ENCODE measurements around the gene ADAMTS12. TPM values are rescaled to one million over a fixed set of nuclear protein-coding genes. Genes with fewer than 3 reads are reported as not detected.
"Not testable (repeated sequence)": the region's sequence is repeated elsewhere in the genome, so short reads cannot be mapped to it uniquely, and the experiment has no call there.

Gene ADAMTS12
- polyA plus RNA-seq, 1 donor (not counting 4 experiments of a cell fraction or from before 2014, with no cell fraction given): 0.49 TPM

DNA sequence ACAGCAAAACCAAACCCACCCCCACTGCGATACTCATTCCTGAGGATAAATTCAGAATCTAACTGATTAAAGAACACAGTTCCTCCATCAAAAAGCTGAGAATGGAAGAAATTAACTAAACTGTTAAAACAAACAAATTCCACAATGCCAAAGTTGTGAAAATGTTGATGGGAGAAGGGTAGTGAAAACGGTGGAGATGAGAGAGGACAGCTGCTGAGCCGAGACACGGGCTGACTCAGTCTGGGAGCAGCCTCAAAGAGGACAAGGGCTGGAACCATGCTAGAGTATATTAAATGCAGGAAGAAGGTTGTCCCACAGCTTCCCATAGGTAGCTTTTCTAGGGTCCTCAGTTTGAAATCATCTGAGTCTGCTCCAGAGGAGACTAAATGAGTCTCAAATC lies 14.3 kb downstream of the ADAMTS12 start:
- Histone ChIP-seq H3K4me1 (ENCODE audit: control insufficient read depth, extremely low read depth, insufficient read depth, low read length) (no peaks in the 10 kb centered on the region), H3K9ac (ENCODE audit: control insufficient read depth, extremely low read depth, insufficient read depth, low read length) (no peak overlapping the region), H3K36me3 (ENCODE audit: control insufficient read depth in 2 of 2, extremely low read depth in 1 of 2, insufficient read depth in 2 of 2, low read length in 2 of 2) (no peaks in the 10 kb centered on the region), H3K4me3 (ENCODE audit: control insufficient read depth in 2 of 3, extremely low read depth in 1 of 3, insufficient read depth in 2 of 3, low read depth in 1 of 3, low read length in 3 of 3) (no peak overlapping the region), H2AFZ (ENCODE audit: control insufficient read depth, low read length) (no peak overlapping the region), H3K27me3 (ENCODE audit: control insufficient read depth, extremely low read depth, insufficient read depth, low read length) (no peaks in the 10 kb centered on the region), H3K9me1 (ENCODE audit: control insufficient read depth, extremely low read depth, insufficient read depth, low read length) (no peaks in the 10 kb centered on the region), H3K4me2 (ENCODE audit: control insufficient read depth, extremely low read depth, insufficient read depth, low read depth, low read length) (no peak overlapping the region), H3K9me3 (ENCODE audit: control insufficient read depth, low read depth, low read length) (no peaks in the 10 kb centered on the region), H4K20me1 (ENCODE audit: control insufficient read depth, extremely low read depth, insufficient read depth, low read length) (no peaks in the 10 kb centered on the region), H3K27ac (ENCODE audit: control insufficient read depth, insufficient read depth, low read length) (no peak overlapping the region), H3K79me2 (ENCODE audit: control insufficient read depth, insufficient read depth, low read length) (no peaks in the 10 kb centered on the region)
- dilution Hi-C loops (cut with MboI; ENCODE audit: extremely low pct_ligation_motif_present, low sequenced_read_pairs): no loop called here
- TF ChIP-seq, protein P1, sequence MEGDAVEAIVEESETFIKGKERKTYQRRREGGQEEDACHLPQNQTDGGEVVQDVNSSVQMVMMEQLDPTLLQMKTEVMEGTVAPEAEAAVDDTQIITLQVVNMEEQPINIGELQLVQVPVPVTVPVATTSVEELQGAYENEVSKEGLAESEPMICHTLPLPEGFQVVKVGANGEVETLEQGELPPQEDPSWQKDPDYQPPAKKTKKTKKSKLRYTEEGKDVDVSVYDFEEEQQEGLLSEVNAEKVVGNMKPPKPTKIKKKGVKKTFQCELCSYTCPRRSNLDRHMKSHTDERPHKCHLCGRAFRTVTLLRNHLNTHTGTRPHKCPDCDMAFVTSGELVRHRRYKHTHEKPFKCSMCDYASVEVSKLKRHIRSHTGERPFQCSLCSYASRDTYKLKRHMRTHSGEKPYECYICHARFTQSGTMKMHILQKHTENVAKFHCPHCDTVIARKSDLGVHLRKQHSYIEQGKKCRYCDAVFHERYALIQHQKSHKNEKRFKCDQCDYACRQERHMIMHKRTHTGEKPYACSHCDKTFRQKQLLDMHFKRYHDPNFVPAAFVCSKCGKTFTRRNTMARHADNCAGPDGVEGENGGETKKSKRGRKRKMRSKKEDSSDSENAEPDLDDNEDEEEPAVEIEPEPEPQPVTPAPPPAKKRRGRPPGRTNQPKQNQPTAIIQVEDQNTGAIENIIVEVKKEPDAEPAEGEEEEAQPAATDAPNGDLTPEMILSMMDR (optimal IDR thresholded peaks at IDR 0.05 in 1 of 3, IDR thresholded peaks at IDR 0.05 in 1 of 3, conservative IDR thresholded peaks at IDR 0.05 in 1 of 3; ENCODE audit: extremely low read depth in 1 of 3, insufficient read depth in 2 of 3, low read length in 3 of 3): no peak
- TF ChIP-seq EZH2 (IDR thresholded peaks at IDR 0.05; ENCODE audit: low read length): no peak
- FAIRE-seq (no peak), DNase-seq (ENCODE audit: low read depth, low spot score) (no peak)

DNA sequence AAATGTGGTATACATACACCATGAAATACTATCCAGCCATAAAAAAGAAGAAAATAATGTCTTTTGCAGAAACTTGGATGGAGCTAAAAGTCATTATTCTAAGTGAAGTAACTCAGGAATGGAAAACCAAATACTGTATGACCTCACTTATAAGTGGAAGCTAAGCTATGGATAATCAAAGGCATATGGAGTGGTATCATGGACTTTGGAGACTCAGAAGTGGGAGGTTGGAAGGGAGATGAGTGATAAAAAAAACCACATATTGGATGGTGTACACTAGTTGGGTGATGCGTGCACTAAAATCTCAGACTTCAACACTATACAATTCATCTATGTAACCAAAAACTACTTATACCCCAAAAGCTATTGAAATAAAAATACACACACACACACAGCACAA lies 24.5 kb downstream of the ADAMTS12 start:
- Histone ChIP-seq H3K36me3 (ENCODE audit: control insufficient read depth in 2 of 2, extremely low read depth in 1 of 2, insufficient read depth in 2 of 2, low read length in 2 of 2) (no peaks in the 10 kb centered on the region), H4K20me1 (ENCODE audit: control insufficient read depth, extremely low read depth, insufficient read depth, low read length) (no peaks in the 10 kb centered on the region), H3K4me1 (ENCODE audit: control insufficient read depth, extremely low read depth, insufficient read depth, low read length) (no peaks in the 10 kb centered on the region), H3K9me1 (ENCODE audit: control insufficient read depth, extremely low read depth, insufficient read depth, low read length) (no peaks in the 10 kb centered on the region), H3K9ac (ENCODE audit: control insufficient read depth, extremely low read depth, insufficient read depth, low read length) (no peak overlapping the region), H2AFZ (ENCODE audit: control insufficient read depth, low read length) (no peak overlapping the region), H3K27ac (ENCODE audit: control insufficient read depth, insufficient read depth, low read length) (no peak overlapping the region), H3K79me2 (ENCODE audit: control insufficient read depth, insufficient read depth, low read length) (no peaks in the 10 kb centered on the region), H3K4me3 (ENCODE audit: control insufficient read depth in 2 of 3, extremely low read depth in 1 of 3, insufficient read depth in 2 of 3, low read depth in 1 of 3, low read length in 3 of 3) (no peak overlapping the region), H3K4me2 (ENCODE audit: control insufficient read depth, extremely low read depth, insufficient read depth, low read depth, low read length) (no peak overlapping the region), H3K27me3 (ENCODE audit: control insufficient read depth, extremely low read depth, insufficient read depth, low read length) (no peaks in the 10 kb centered on the region), H3K9me3 (ENCODE audit: control insufficient read depth, low read depth, low read length) (peaks cover 2% of the 10 kb centered on the region)
- FAIRE-seq: no peak
- dilution Hi-C loops (cut with MboI; ENCODE audit: extremely low pct_ligation_motif_present, low sequenced_read_pairs): no loop called here
- DNase-seq (ENCODE audit: low read depth, low spot score): no peak
- TF ChIP-seq, protein P1 (optimal IDR thresholded peaks at IDR 0.05 in 1 of 3, IDR thresholded peaks at IDR 0.05 in 1 of 3, conservative IDR thresholded peaks at IDR 0.05 in 1 of 3; ENCODE audit: extremely low read depth in 1 of 3, insufficient read depth in 2 of 3, low read length in 3 of 3): no peak
- no peak for TF ChIP-seq EZH2 (IDR thresholded peaks at IDR 0.05; ENCODE audit: low read length)

DNA sequence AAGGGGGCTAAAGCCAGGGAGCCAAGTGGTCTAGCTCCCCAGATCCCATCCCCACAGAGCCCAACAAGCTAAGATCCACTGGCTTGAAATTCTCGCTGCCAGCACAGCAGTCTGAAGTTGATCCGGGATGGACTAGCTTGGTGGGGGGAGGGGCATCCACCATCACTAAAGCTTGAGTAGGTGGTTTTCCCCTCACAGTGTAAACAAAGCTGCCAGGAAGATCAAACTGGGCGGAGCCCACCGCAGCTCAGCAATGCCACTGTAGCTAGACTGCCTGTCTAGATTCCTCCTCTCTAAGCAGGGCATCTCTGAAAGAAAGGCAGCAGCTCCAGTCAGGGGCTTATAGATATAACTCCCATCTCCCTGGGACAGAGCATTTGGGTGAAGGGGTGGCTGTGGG lies 32.6 kb downstream of the ADAMTS12 start:
- H3K27ac ChIP-seq (ENCODE audit: control insufficient read depth, insufficient read depth, low read length); H3K4me3 ChIP-seq (ENCODE audit: control insufficient read depth in 2 of 3, extremely low read depth in 1 of 3, insufficient read depth in 2 of 3, low read depth in 1 of 3, low read length in 3 of 3); H3K27me3 ChIP-seq (ENCODE audit: control insufficient read depth, extremely low read depth, insufficient read depth, low read length); DNase-seq (ENCODE audit: low read depth, low spot score); H3K9me1 ChIP-seq (ENCODE audit: control insufficient read depth, extremely low read depth, insufficient read depth, low read length); H3K36me3 ChIP-seq (ENCODE audit: control insufficient read depth in 2 of 2, extremely low read depth in 1 of 2, insufficient read depth in 2 of 2, low read length in 2 of 2); H3K4me1 ChIP-seq (ENCODE audit: control insufficient read depth, extremely low read depth, insufficient read depth, low read length); FAIRE-seq; H3K9me3 ChIP-seq (ENCODE audit: control insufficient read depth, low read depth, low read length); H3K79me2 ChIP-seq (ENCODE audit: control insufficient read depth, insufficient read depth, low read length); H3K4me2 ChIP-seq (ENCODE audit: control insufficient read depth, extremely low read depth, insufficient read depth, low read depth, low read length); H4K20me1 ChIP-seq (ENCODE audit: control insufficient read depth, extremely low read depth, insufficient read depth, low read length); dilution Hi-C loops (cut with MboI; ENCODE audit: extremely low pct_ligation_motif_present, low sequenced_read_pairs); H3K9ac ChIP-seq (ENCODE audit: control insufficient read depth, extremely low read depth, insufficient read depth, low read length); H2AFZ ChIP-seq (ENCODE audit: control insufficient read depth, low read length): not testable (repeated sequence)
